GM18508 (cell line): ENCODE measurements around the gene CPEB2.
A peak's percentile ranks its signal among the peaks of the same experiment; 100 is the strongest.

Experiments used
- ATAC-seq: cut with Tn5 transposase; IDR thresholded peaks from one replicate; pipeline ENCODE4 v1.9.1; 2021; ENCODE audit warnings: moderate number of reproducible peaks; ENCODE audit not compliant: insufficient read depth, unreplicated experiment

Gene CPEB2

DNA sequence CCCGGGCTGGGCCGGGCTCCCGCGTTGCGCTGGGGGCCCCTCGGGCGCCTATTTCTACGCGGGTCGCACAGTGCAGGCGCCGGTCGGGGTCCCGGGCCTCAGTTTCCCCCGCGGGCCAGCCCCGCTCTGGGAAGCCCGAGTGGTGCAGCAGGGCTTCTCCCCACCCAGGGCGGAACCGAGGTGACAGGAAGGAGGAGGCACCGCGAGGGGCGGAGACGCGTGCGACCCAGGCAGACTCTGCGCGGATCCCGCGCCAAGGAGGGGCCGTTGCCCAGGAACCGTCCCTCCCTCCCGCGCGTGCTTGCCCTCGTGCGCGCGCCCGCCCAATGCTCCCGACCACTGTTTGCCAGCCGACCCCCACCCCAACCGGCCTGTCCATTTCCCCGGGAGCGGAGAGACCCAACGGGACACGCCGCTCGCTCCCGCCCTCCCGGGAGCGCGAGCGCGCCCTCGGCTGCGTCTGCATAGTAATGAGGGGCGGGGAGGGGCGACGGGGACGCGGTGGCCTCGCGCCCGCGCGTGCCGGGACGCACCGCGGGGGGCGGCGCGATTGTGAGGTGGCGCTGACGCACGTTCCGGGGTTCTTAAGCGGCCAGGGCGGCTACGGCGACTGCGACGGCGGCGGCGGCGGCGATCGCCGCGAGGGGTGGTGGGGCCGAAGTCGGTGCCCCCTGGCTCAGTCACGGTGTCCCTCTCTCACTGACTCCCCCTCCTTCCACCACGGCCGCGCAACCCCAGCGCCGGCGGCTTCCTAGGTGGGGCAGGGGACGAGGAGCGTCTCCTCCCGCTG is at the start of gene CPEB2:
CPEB2 (plus strand) TSS at position 613 of the 790 bp plus-strand sequence. CDS start 193 bp downstream, outside the sequence.
- ATAC-seq, result peak; percentile 48

DNA sequence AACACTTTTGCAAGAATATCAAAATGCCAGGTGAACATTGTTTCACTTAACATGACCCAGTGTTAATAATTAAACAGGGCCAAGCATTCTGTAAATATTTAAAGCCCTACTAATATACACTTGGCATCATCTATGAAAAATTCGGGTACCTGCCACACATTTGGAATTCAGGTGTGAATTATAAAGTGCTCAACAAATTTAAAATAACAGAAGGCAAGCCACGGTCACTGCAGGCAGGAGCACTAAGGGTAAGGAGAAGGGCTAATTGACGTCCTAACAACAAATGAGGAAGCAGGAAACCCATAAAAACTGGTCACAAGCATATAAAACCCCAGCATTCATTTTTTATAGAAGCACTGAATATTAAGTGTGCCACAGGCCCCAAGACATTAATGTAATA is 43.8 kb upstream of the CPEB2 start:
- ATAC-seq, result no peak

DNA sequence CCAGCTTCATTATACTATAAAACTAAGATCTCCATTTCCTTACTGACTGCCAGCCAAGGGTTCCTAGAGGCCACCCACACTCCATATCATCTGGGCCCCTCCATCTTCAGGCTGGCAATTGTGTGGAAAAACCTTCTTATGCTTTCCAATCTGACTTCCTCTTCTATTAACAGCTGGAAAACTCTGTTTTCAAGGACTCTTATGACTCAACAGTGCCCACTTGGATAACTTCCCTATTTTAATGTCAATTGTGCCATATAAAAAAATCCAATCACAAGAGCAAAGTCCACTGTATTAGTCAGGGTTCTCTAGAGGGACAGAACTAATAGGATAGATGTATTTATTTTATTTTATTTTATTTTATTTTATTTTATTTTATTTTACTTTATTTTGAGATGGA is 41.0 kb upstream of the CPEB2 start:
- ATAC-seq, result no peak

DNA sequence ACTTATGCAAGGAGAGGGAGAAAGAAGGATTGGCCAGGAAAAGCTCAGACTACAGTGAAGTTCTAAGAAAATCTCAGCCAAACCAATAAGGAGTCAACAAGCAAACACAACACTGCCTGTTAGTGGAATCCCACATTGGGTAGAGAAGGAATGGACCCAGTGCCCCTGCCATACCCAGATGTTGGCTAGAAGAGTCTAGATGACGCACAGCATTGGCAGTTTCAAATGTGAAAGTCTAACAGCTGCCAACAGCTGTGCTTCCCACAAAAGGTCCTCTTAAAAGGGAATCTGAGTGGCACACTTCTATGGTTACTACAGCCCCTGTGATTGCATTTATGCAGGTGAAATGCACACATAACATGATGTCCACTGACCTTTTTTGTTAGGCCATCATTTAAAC is 37.2 kb upstream of the CPEB2 start:
- ATAC-seq, result no peak

GRCh38 chr4:14967982-14968381 is 34.3 kb upstream of the CPEB2 start:
- no peak for ATAC-seq

DNA sequence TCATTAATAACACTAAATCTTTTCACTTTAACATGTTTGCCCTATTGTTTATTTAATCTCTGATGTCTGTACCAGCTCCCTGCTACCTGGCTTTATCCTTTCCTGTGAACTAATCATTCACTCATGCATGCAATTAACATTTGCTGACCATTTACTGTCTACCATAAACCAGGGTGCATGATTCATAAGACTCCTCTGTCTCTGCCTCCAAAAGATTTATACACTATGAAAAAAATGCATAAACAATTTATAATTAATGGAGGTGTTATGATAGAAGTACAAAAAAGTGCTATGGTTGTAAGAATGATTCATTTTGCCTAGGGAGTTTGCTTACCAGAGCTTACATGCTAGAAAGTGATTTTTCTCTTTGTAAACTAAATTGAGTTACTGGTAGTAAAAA is 24.5 kb upstream of the CPEB2 start:
- no peak for ATAC-seq

GRCh38 chr4:14984448-14984847 is 17.8 kb upstream of the CPEB2 start:
- no peak for ATAC-seq

DNA sequence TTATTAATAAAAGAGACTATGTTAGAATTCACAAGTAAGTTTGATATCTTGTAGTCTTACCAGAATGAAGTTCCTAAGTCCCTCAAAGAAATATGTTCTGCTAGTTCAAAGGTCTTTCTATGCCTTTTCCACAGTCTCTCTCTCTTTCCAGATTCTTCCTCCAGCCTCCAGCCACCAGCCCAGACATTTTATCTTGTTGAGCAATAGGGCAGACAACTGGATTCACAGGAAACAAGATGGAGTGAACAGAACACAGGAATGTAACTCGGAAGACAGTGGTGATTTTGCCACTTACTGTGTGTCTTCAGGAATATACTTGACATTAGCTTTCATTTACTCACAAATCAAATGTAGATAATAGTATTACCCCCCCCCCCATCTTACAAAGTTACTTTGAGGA is 17.1 kb upstream of the CPEB2 start:
- no peak for ATAC-seq

DNA sequence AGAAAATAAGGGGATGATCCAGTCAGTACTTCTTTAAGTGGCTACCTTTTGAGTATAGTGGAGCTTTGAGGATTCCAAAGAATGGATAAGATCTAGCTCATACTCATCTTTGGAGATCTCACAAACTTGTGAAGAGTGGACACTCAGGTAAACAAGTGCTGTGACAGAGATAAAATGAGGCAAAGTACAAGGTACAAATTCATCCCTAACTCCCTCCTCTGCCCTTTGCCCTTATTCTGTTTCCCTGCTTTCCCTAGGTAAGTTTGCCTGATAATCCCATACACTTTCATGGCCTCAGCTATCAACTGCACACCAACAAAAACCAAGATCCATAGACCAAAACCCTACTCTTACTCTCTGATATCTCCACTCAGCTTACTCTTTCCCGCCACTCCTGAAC is 16.4 kb upstream of the CPEB2 start:
- no peak for ATAC-seq

GRCh38 chr4:14987054-14987453 is 15.2 kb upstream of the CPEB2 start:
- no peak for ATAC-seq

- ATAC-seq, result no peak
Measured at GRCh38 chr4:14990484-14990883, 11.8 kb upstream of the CPEB2 start.

DNA sequence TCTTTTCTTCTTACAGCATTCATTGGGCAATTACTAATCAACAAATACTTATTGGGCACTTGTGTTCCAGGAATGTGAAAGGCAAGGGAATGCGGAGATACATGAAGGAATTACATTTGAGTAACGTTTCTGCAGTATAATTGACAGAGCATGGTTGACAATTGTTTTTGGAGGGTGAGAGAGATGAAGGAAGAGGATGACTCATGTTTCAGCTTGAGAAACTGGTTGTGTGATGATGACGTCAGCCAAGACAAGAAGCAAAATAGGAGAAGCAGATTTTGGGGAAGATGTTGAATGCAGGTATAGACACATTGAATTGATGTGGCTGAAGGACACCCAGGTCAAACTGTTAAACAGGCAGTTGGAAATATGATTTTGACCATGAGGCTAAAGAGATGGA is 8.0 kb upstream of the CPEB2 start:
- ATAC-seq, result no peak

GRCh38 chr4:15001248-15001868 is 923 bp upstream of the CPEB2 start:
- peak; percentile 22 for ATAC-seq

- ATAC-seq, result peak; percentile 7
Measured at GRCh38 chr4:15002659-15003400, 549 bp downstream of the CPEB2 start.

GRCh38 chr4:15003401-15003890 is 1.2 kb downstream of the CPEB2 start:
- ATAC-seq, result peak; percentile 2

- no peak for ATAC-seq
Measured at GRCh38 chr4:15003891-15004738, 1.8 kb downstream of the CPEB2 start.

- ATAC-seq, result no peak
Measured at GRCh38 chr4:15004739-15005301, 2.5 kb downstream of the CPEB2 start.

DNA sequence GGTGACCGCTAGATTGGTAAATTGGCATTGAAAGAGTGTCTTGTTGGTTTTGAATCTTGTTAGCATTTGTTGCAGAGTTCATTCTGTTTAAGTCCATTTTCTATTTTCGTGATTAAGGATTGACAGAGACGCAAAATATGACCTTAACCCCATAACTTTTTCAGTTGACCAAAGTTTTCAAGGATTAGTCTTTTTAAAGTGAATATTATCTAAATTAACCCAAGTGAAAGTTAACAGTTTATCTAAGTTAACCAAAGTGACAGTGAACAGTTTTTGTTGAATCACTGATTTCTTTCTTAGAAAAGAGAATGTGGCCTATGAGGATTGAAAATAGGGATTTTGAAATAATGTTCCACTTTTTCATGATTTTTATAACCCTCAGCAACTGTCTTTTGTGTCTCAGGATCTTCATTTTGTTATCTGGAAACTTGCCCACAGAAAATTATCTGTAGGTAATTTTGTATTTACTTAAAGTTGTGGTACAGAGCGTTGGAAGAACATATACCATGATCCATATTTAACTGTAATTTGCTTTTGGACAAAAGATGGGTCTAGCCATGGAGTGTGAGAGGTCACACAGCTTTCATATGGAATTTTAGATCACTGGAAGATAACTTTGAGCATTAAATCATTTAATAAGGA is 3.3 kb downstream of the CPEB2 start:
- ATAC-seq, result no peak

DNA sequence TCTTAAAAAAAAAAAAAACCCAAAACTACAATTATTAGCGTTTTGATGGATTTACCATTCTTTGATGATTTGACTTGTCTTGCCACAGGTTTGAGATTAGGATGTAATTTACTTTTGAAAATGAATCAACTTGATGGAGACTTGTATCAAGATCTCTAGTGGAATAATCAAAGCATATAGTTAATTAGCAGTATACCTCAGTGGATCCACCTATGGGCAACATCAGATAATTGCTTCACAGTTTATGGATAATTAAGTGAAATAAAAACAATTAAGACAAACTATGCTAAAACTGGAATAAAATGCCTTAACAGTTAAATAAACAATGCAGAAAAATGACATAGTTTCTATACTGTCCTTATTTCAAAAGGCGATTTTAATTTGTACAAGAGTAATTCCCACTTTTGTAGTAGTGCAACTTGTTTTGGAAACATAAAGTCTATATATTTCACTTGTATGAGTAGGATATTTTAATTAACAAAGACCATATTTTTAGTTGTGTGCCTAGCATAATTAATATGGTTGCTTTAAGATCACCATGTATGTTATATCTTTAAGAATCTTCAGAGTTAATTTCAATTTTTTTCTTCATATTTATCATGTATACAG is 4.2 kb downstream of the CPEB2 start:
- no peak for ATAC-seq
